ENCODE results near the gene BZW2.

GRCh38 chr7:16739863-16740622 is 94.1 kb downstream of the BZW2 start:
- peak; percentile 7 for TF ChIP-seq POLR2A (IDR thresholded peaks at IDR 0.05; ENCODE audit: low read length)
- peak; percentile 61 for TF ChIP-seq GATA1 (IDR thresholded peaks at IDR 0.05; ENCODE audit: low read depth, low read length)
